Measurements from ENCODE around the gene S100A11. TPM values are rescaled to one million over a fixed set of nuclear protein-coding genes. Genes with fewer than 3 reads are reported as not detected.

Gene S100A11
- polyA plus RNA-seq, 1 of the 3 experiments (the other 2 are of a cell fraction) = 736 TPM

DNA sequence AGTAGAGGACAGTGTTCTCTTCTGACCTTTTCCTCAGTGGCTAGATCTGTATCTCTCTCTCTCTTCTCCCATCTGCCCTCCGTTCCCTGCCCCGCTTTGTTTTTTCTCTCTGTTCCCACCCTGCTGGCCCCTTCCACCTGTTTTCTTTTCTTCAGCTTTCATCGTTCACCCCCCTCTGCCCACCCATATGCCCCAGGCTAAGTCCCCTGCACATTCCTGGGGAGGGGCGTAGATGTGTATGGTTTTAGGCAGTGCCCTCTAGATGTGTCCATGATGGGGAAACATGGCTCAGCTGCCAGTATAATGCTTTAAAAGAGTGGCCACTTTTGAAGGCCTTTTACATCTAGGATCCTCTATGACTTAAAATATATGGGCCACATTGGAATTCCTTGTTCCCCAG, 13.6 kb downstream of the S100A11 start:
- no peaks in the 10 kb centered on the region for H3K4me1 ChIP-seq (ENCODE audit: control insufficient read depth in 1 of 2, insufficient read depth in 2 of 2, low read depth in 1 of 2, low read length in 1 of 2)
- ChIA-PET POLR2A (no interaction called here), CTCF (interaction anchor here (1.7 kb wide), 1 partner anchor 12 kb away, joined by 6 read pairs; no protein-coding TSS in a partner anchor)
- no peak overlapping the region for H2AFZ ChIP-seq (ENCODE audit: low read depth)
- peaks cover 6% of the 10 kb centered on the region for H3F3A ChIP-seq (replicated peaks; ENCODE audit: insufficient read depth)
- H4K20me1 ChIP-seq (ENCODE audit: insufficient read depth) = no peaks in the 10 kb centered on the region
- H3K27ac ChIP-seq (ENCODE audit: low read depth in 2 of 2, low read length in 1 of 2) = no peak overlapping the region
- no peaks in the 10 kb centered on the region for H3K9me3 ChIP-seq
- no peaks in the 10 kb centered on the region for H3K79me2 ChIP-seq (ENCODE audit: insufficient read depth)
- H3K36me3 ChIP-seq (replicated peaks in 1 of 2; ENCODE audit: control insufficient read depth in 1 of 2, insufficient read depth in 2 of 2, low read length in 1 of 2) = no peaks in the 10 kb centered on the region
- H3K27me3 ChIP-seq (ENCODE audit: insufficient read depth) = peaks cover 50% of the 10 kb centered on the region; the same call in 1 of the 2 replicates
- WGBS (ENCODE audit: low lambda C conversion rate) = 26% methylated on average over 4 of the region's 4 CpGs
- H3K4me2 ChIP-seq = no peak overlapping the region
- no peak for DNase-seq
- TF ChIP-seq SMC3 (IDR thresholded peaks at IDR 0.05; ENCODE audit: low read depth, low read length) = no peak
- no peak for TF ChIP-seq TEAD4 (IDR thresholded peaks at IDR 0.05; ENCODE audit: borderline replicate concordance, insufficient read depth)
- TF ChIP-seq, protein P1, sequence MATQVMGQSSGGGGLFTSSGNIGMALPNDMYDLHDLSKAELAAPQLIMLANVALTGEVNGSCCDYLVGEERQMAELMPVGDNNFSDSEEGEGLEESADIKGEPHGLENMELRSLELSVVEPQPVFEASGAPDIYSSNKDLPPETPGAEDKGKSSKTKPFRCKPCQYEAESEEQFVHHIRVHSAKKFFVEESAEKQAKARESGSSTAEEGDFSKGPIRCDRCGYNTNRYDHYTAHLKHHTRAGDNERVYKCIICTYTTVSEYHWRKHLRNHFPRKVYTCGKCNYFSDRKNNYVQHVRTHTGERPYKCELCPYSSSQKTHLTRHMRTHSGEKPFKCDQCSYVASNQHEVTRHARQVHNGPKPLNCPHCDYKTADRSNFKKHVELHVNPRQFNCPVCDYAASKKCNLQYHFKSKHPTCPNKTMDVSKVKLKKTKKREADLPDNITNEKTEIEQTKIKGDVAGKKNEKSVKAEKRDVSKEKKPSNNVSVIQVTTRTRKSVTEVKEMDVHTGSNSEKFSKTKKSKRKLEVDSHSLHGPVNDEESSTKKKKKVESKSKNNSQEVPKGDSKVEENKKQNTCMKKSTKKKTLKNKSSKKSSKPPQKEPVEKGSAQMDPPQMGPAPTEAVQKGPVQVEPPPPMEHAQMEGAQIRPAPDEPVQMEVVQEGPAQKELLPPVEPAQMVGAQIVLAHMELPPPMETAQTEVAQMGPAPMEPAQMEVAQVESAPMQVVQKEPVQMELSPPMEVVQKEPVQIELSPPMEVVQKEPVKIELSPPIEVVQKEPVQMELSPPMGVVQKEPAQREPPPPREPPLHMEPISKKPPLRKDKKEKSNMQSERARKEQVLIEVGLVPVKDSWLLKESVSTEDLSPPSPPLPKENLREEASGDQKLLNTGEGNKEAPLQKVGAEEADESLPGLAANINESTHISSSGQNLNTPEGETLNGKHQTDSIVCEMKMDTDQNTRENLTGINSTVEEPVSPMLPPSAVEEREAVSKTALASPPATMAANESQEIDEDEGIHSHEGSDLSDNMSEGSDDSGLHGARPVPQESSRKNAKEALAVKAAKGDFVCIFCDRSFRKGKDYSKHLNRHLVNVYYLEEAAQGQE (IDR thresholded peaks at IDR 0.05; ENCODE audit: low read depth, low read length) = no peak
- TF ChIP-seq ELF1 (IDR thresholded peaks at IDR 0.05) = no peak
- TF ChIP-seq FOXJ3 (CRISPR knock-in tag; IDR thresholded peaks at IDR 0.05) = no peak
- TF ChIP-seq TAF1 (IDR thresholded peaks at IDR 0.05; ENCODE audit: borderline replicate concordance, low read depth, low read length) = no peak
- no peak for TF ChIP-seq JUND (IDR thresholded peaks at IDR 0.05)
- TF ChIP-seq CHD2 (IDR thresholded peaks at IDR 0.05; ENCODE audit: low read length, partially characterized antibody) = no peak
- TF ChIP-seq, protein P2, sequence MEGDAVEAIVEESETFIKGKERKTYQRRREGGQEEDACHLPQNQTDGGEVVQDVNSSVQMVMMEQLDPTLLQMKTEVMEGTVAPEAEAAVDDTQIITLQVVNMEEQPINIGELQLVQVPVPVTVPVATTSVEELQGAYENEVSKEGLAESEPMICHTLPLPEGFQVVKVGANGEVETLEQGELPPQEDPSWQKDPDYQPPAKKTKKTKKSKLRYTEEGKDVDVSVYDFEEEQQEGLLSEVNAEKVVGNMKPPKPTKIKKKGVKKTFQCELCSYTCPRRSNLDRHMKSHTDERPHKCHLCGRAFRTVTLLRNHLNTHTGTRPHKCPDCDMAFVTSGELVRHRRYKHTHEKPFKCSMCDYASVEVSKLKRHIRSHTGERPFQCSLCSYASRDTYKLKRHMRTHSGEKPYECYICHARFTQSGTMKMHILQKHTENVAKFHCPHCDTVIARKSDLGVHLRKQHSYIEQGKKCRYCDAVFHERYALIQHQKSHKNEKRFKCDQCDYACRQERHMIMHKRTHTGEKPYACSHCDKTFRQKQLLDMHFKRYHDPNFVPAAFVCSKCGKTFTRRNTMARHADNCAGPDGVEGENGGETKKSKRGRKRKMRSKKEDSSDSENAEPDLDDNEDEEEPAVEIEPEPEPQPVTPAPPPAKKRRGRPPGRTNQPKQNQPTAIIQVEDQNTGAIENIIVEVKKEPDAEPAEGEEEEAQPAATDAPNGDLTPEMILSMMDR (IDR thresholded peaks at IDR 0.05) = no peak
- H3K4me3 ChIP-seq (ENCODE audit: low read depth in 2 of 2, low read length in 1 of 2) = no peak overlapping the region
- H3K9ac ChIP-seq = no peak overlapping the region
- no peaks in the 10 kb centered on the region for H3K9me2 ChIP-seq

DNA sequence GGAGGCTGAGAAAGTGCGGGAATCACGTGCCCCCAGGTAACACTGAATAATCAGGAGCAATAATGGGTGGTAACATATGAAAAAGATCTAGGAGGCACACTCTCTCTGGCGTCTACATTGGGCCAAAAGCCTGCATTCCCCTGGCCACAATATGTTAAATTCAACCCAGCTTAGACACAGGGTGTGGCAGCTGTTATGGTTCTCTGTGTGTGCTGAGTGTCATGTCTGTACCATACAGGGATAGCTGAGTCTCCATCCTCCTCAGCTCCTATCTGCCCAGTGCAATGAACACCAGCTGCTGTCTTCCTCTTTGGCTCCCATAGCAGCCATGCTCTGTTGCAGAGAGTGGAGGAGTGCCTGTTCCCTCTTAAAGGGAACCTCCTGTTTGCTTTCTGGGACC, 14.3 kb downstream of the S100A11 start:
- Histone ChIP-seq H3K4me1 (ENCODE audit: control insufficient read depth in 1 of 2, insufficient read depth in 2 of 2, low read depth in 1 of 2, low read length in 1 of 2) (no peaks in the 10 kb centered on the region), H3F3A (replicated peaks; ENCODE audit: insufficient read depth) (peaks cover 6% of the 10 kb centered on the region), H3K79me2 (ENCODE audit: insufficient read depth) (no peaks in the 10 kb centered on the region), H4K20me1 (ENCODE audit: insufficient read depth) (no peaks in the 10 kb centered on the region), H3K9me2 (no peaks in the 10 kb centered on the region), H2AFZ (ENCODE audit: low read depth) (no peak overlapping the region), H3K9ac (no peak overlapping the region), H3K4me3 (ENCODE audit: low read depth in 2 of 2, low read length in 1 of 2) (no peak overlapping the region), H3K4me2 (no peak overlapping the region), H3K27me3 (ENCODE audit: insufficient read depth) (peaks cover 53% of the 10 kb centered on the region; the same call in 1 of the 2 replicates), H3K9me3 (no peaks in the 10 kb centered on the region), H3K27ac (ENCODE audit: low read depth in 2 of 2, low read length in 1 of 2) (no peak overlapping the region), H3K36me3 (replicated peaks in 1 of 2; ENCODE audit: control insufficient read depth in 1 of 2, insufficient read depth in 2 of 2, low read length in 1 of 2) (no peaks in the 10 kb centered on the region)
- ChIA-PET CTCF (interaction anchor here (1.7 kb wide), 1 partner anchor 12 kb away, joined by 6 read pairs; no protein-coding TSS in a partner anchor), POLR2A (no interaction called here)
- WGBS (ENCODE audit: low lambda C conversion rate) = 9% methylated on average over 3 of the region's 3 CpGs
- no peak for DNase-seq
- no peak for TF ChIP-seq YY1 (IDR thresholded peaks at IDR 0.05; ENCODE audit: low read depth)
- no peak for TF ChIP-seq FOSL2 (IDR thresholded peaks at IDR 0.05; ENCODE audit: borderline replicate concordance, low read depth)
- TF ChIP-seq, protein P3, sequence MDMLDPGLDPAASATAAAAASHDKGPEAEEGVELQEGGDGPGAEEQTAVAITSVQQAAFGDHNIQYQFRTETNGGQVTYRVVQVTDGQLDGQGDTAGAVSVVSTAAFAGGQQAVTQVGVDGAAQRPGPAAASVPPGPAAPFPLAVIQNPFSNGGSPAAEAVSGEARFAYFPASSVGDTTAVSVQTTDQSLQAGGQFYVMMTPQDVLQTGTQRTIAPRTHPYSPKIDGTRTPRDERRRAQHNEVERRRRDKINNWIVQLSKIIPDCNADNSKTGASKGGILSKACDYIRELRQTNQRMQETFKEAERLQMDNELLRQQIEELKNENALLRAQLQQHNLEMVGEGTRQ (IDR thresholded peaks at IDR 0.05; ENCODE audit: borderline replicate concordance, low read depth, low read length) = no peak
